GM12878 (cell line): ENCODE data around the gene LST1. TPM values are rescaled to one million over a fixed set of nuclear protein-coding genes. Genes with fewer than 3 reads are reported as not detected.
A peak's percentile ranks its signal among the peaks of the same experiment; 100 is the strongest.

Experiments used
- BCL3 ChIP-seq: IDR thresholded peaks from 2 replicates; pipeline ENCODE4 v1.6.1; 2011; ENCODE audit warnings: borderline replicate concordance, low read depth, mild to moderate bottlenecking, moderate library complexity, low read length; ENCODE audit not compliant: insufficient read depth, poor library complexity, severe bottlenecking
- BRCA1 ChIP-seq: IDR thresholded peaks from 2 replicates; pipeline ENCODE4 v1.6.1; 2011; ENCODE audit warnings: low read depth, low read length, improper control_type of control experiment
- CREM ChIP-seq: IDR thresholded peaks from 2 replicates; pipeline ENCODE4 v1.6.1; 2014; ENCODE audit warnings: antibody characterized with exemption, low read depth
- FOS ChIP-seq: IDR thresholded peaks from 3 replicates; pipeline ENCODE4 v1.6.1; 2011; ENCODE audit warnings: borderline replicate concordance; ENCODE audit not compliant: insufficient read length; ENCODE audit errors: extremely low read depth
- GATAD2B ChIP-seq: fragments of 450-650 bp; conservative IDR thresholded peaks from 2 replicates; pipeline ENCODE4 v1.6.1; 2017; ENCODE audit warnings: low read depth, mild to moderate bottlenecking, moderate library complexity
- HSF1 ChIP-seq: fragments of 150-350 bp; IDR thresholded peaks from 2 replicates; pipeline ENCODE4 v1.6.1; 2014; ENCODE audit warnings: mild to moderate bottlenecking, low read depth, low read length
- MEF2A ChIP-seq: IDR thresholded peaks from 2 replicates; pipeline ENCODE4 v1.6.1; 2011; ENCODE audit warnings: low read depth, mild to moderate bottlenecking, low read length, moderate library complexity; ENCODE audit not compliant: insufficient read depth
- MEF2B ChIP-seq: fragments of 450-650 bp; IDR thresholded peaks from 2 replicates; pipeline ENCODE4 v1.6.1; 2018; ENCODE audit warnings: mild to moderate bottlenecking, moderate library complexity; ENCODE audit not compliant: partially characterized antibody, poor library complexity, severe bottlenecking
- MXI1 ChIP-seq: fragments of 150-350 bp; IDR thresholded peaks from 2 replicates; pipeline ENCODE4 v1.6.1; 2011; ENCODE audit warnings: low read depth, mild to moderate bottlenecking, inconsistent platforms, low read length, improper control_type of control experiment
- PRDM15 ChIP-seq: fragments of 450-650 bp; formaldehyde crosslinking; IDR thresholded peaks from 2 replicates; pipeline ENCODE4 v1.4.0; 2020; ENCODE audit warnings: mild to moderate bottlenecking, moderate library complexity
- SKIL ChIP-seq: fragments of 450-650 bp; IDR thresholded peaks from 2 replicates; pipeline ENCODE4 v1.6.1; 2017; ENCODE audit warnings: mild to moderate bottlenecking, low read depth, inconsistent platforms; ENCODE audit not compliant: poor library complexity, severe bottlenecking
- SMC3 ChIP-seq: IDR thresholded peaks from 2 replicates; pipeline ENCODE4 v1.6.1; 2011; ENCODE audit warnings: low read length, improper control_type of control experiment, borderline replicate concordance
- WRNIP1 ChIP-seq: IDR thresholded peaks from 2 replicates; pipeline ENCODE4 v1.6.1; 2011; ENCODE audit warnings: low read depth, low read length, improper control_type of control experiment, borderline replicate concordance
- ZBTB4 ChIP-seq: fragments of 450-650 bp; formaldehyde crosslinking; IDR thresholded peaks from 2 replicates; pipeline ENCODE4 v1.4.0; 2022; ENCODE audit warnings: mild to moderate bottlenecking, moderate library complexity
- ZSCAN29 ChIP-seq: fragments of 450-650 bp; IDR thresholded peaks from 2 replicates; pipeline ENCODE4 v1.6.1; 2017; ENCODE audit warnings: mild to moderate bottlenecking, moderate library complexity
- polyA plus RNA-seq, 11 experiments: library from polyadenylated mRNA; depleted of rRNA in 4 of 11; unstranded in 6 of 11; stranded (reverse) in 5 of 11; fragments of >200 nt; fragmentation: Nextera tagmentation in 4 of 11; fragmentation: Illumina TruSeq in 1 of 11; extraction: Ambion mirVana in 4 of 11; extraction: Trizol in 1 of 11; gene quantifications; 1 replicate in 1 of 11; 2 replicates in 10 of 11; pipeline versions ENCODE4 v1.2.1 to v1.2.3, GENCODE V29; 2011 to 2016; ENCODE audit warnings: inconsistent platforms in 2 of 11, missing spikeins in 2 of 11, low read depth in 1 of 11
- total RNA-seq, 4 experiments: library from RNA; depleted of rRNA in 3 of 4; stranded (reverse); fragments of >200 nt in 3 of 4; fragmentation: Illumina TruSeq in 1 of 4; extraction: Trizol in 1 of 4; gene quantifications; 2 replicates each; pipeline versions ENCODE4 v1.2.1 to v1.2.3, GENCODE V29; 2013 to 2021

Gene LST1
- total and polyA plus RNA-seq, 10 of the 15 experiments (the other 5 are each of a cell fraction or from before 2014, with no cell fraction given) = 4.1 to 35.5 (median 16.4) TPM

GRCh38 chr6:31574106-31575061 lies 11.7 kb upstream of the LST1 start (continued):
- TF ChIP-seq SKIL (no peak), GATAD2B (no peak), BRCA1 (no peak), FOS (no peak), CREM (peak; percentile 37; the same call in 1 of the 2 replicates), WRNIP1 (no peak), MXI1 (no peak), HSF1 (no peak), MEF2A (0 out of 2 replicates have a peak, but pooled peaks have one; percentile 8), ZSCAN29 (no peak), MEF2B (peak; percentile 82), ZBTB4 (CRISPR knock-in tag) (no peak), SMC3 (0 out of 2 replicates have a peak, but pooled peaks have one; percentile 7), PRDM15 (CRISPR knock-in tag) (no peak), BCL3 (peak; percentile 93)
